ENCODE measurements around the gene CRTC2.

The CRTC2 gene

GRCh38 chr1:153957744-153958110 is 685 bp downstream of the CRTC2 start:
- no peak for TF ChIP-seq EZH2 (IDR thresholded peaks at IDR 0.05; ENCODE audit: borderline replicate concordance, low read depth, low read length, severe bottlenecking)
- TF ChIP-seq CTCF (IDR thresholded peaks at IDR 0.05; ENCODE audit: borderline replicate concordance, extremely low read depth, low read length, poor library complexity, severe bottlenecking): peak; percentile 3
- H3K9ac ChIP-seq (ENCODE audit: low read depth, low read length): peak overlapping the region; percentile 96
- H3K27ac ChIP-seq (ENCODE audit: low read length): peak overlapping the region; percentile 90
- H2AFZ ChIP-seq (ENCODE audit: low read depth, low read length): peak overlapping the region; percentile 93
- no peaks in the 10 kb centered on the region for H3K27me3 ChIP-seq (ENCODE audit: insufficient read depth, low read length, poor library complexity)
- peaks cover 56% of the 10 kb centered on the region for H3K4me1 ChIP-seq (ENCODE audit: insufficient read depth, low read length)
- ATAC-seq (ENCODE audit: insufficient read depth, low read depth) (peak; percentile 38), DNase-seq (peak; percentile 62)
- H4K20me1 ChIP-seq (ENCODE audit: insufficient read depth, low read length): peaks cover 49% of the 10 kb centered on the region
- H3K4me3 ChIP-seq (ENCODE audit: low read depth in 1 of 2, low read length in 2 of 2): peak overlapping the region; percentile 94 to 100
- H3K9me3 ChIP-seq (ENCODE audit: insufficient read depth, low read length, severe bottlenecking): no peaks in the 10 kb centered on the region
- peaks cover 53% of the 10 kb centered on the region for H3K36me3 ChIP-seq (ENCODE audit: insufficient read depth, low read length)
- H3K79me2 ChIP-seq (ENCODE audit: insufficient read depth, low read length): peaks cover 75% of the 10 kb centered on the region
- H3K4me2 ChIP-seq (ENCODE audit: insufficient read depth, low read length): peak overlapping the region; percentile 87

GRCh38 chr1:153956997-153957715 is 1.3 kb downstream of the CRTC2 start:
- Histone ChIP-seq H3K4me1 (ENCODE audit: insufficient read depth, low read length) (peaks cover 51% of the 10 kb centered on the region), H3K36me3 (ENCODE audit: insufficient read depth, low read length) (peaks cover 58% of the 10 kb centered on the region), H3K27me3 (ENCODE audit: insufficient read depth, low read length, poor library complexity) (no peaks in the 10 kb centered on the region), H3K9ac (ENCODE audit: low read depth, low read length) (peak overlapping the region; percentile 96), H2AFZ (ENCODE audit: low read depth, low read length) (peak overlapping the region; percentile 93), H3K79me2 (ENCODE audit: insufficient read depth, low read length) (peaks cover 75% of the 10 kb centered on the region), H3K27ac (ENCODE audit: low read length) (peak overlapping the region; percentile 90), H4K20me1 (ENCODE audit: insufficient read depth, low read length) (peaks cover 53% of the 10 kb centered on the region), H3K4me2 (ENCODE audit: insufficient read depth, low read length) (peak overlapping the region; percentile 87), H3K4me3 (ENCODE audit: low read depth in 1 of 2, low read length in 2 of 2) (peak overlapping the region; percentile 94 to 100), H3K9me3 (ENCODE audit: insufficient read depth, low read length, severe bottlenecking) (no peaks in the 10 kb centered on the region)
- no peak for TF ChIP-seq EZH2 (IDR thresholded peaks at IDR 0.05; ENCODE audit: borderline replicate concordance, low read depth, low read length, severe bottlenecking)
- no peak for TF ChIP-seq CTCF (IDR thresholded peaks at IDR 0.05; ENCODE audit: borderline replicate concordance, extremely low read depth, low read length, poor library complexity, severe bottlenecking)
- DNase-seq (no peak), ATAC-seq (ENCODE audit: insufficient read depth, low read depth) (no peak)

- Histone ChIP-seq H3K9ac (ENCODE audit: low read depth, low read length) (no peak overlapping the region), H3K79me2 (ENCODE audit: insufficient read depth, low read length) (peaks cover 62% of the 10 kb centered on the region), H4K20me1 (ENCODE audit: insufficient read depth, low read length) (peaks cover 57% of the 10 kb centered on the region), H3K36me3 (ENCODE audit: insufficient read depth, low read length) (peaks cover 62% of the 10 kb centered on the region), H3K4me3 (ENCODE audit: low read depth in 1 of 2, low read length in 2 of 2) (no peak overlapping the region), H3K27ac (ENCODE audit: low read length) (no peak overlapping the region), H3K27me3 (ENCODE audit: insufficient read depth, low read length, poor library complexity) (no peaks in the 10 kb centered on the region), H3K4me1 (ENCODE audit: insufficient read depth, low read length) (peaks cover 37% of the 10 kb centered on the region), H3K9me3 (ENCODE audit: insufficient read depth, low read length, severe bottlenecking) (no peaks in the 10 kb centered on the region), H3K4me2 (ENCODE audit: insufficient read depth, low read length) (no peak overlapping the region), H2AFZ (ENCODE audit: low read depth, low read length) (no peak overlapping the region)
- ATAC-seq (ENCODE audit: insufficient read depth, low read depth): no peak
- no peak for TF ChIP-seq EZH2 (IDR thresholded peaks at IDR 0.05; ENCODE audit: borderline replicate concordance, low read depth, low read length, severe bottlenecking)
- no peak for TF ChIP-seq CTCF (IDR thresholded peaks at IDR 0.05; ENCODE audit: borderline replicate concordance, extremely low read depth, low read length, poor library complexity, severe bottlenecking)
- no peak for DNase-seq
These were observed 3.6 kb downstream of the CRTC2 start for GRCh38 chr1:153954826-153955225.
